NCI-H2107 treated with DMSO at 0.1 percent for 48 hours (cell line): ENCODE measurements around the gene LRRC3C.

Experiments
- DNase-seq: peaks from one replicate; lab custom pipeline; 2025; ENCODE audit not compliant: unreplicated experiment; lab: John Stamatoyannopoulos, UW

LRRC3C gene

GRCh38 chr17:39974433-39974832 lies 46.9 kb downstream of the LRRC3C start:
- DNase-seq = no peak

GRCh38 chr17:39975801-39976200 lies 48.3 kb downstream of the LRRC3C start:
- DNase-seq = no peak

GRCh38 chr17:39979016-39979670 lies 51.6 kb downstream of the LRRC3C start:
- DNase-seq = no peak

- DNase-seq = peak; percentile 41
Observed at GRCh38 chr17:39979893-39980350, 52.4 kb downstream of the LRRC3C start.

- DNase-seq = peak; percentile 99
Observed at GRCh38 chr17:39980351-39981206, 53.0 kb downstream of the LRRC3C start, which contains the start of gene PSMD3. Gene PSMD3 (plus strand): TSS chr17:39980807. CDS start chr17:39980971, 164 bp downstream.

- DNase-seq = no peak
Observed at GRCh38 chr17:39981207-39981741, 53.7 kb downstream of the LRRC3C start.

GRCh38 chr17:39981766-39982375 lies 54.3 kb downstream of the LRRC3C start:
- no peak for DNase-seq

GRCh38 chr17:39988206-39988810 lies 60.8 kb downstream of the LRRC3C start:
- DNase-seq = no peak

GRCh38 chr17:39994448-39994847 lies 66.9 kb downstream of the LRRC3C start:
- no peak for DNase-seq
